HepG2 (cell line): Measurements from ENCODE around the gene TMEM135. TPM values are rescaled to one million over a fixed set of nuclear protein-coding genes. Genes with fewer than 3 reads are reported as not detected.
A peak's percentile ranks its signal among the peaks of the same experiment; 100 is the strongest.

Experiments
- CENPX ChIP-seq: sonication (generic); formaldehyde crosslinking; IDR thresholded peaks from 2 replicates; pipeline ENCODE4 v1.9.0; 2021; ENCODE audit warnings: mild to moderate bottlenecking, missing genetic modification reagents, moderate library complexity
- CHD4 ChIP-seq: fragments of 200-600 bp; sonication (generic); IDR thresholded peaks from 2 replicates; pipeline ENCODE4 v1.7.0; 2017; ENCODE audit warnings: mild to moderate bottlenecking, low read length, borderline replicate concordance
- CREB1 ChIP-seq, 2 experiments: fragments of 450-650 bp in 1 of 2; IDR thresholded peaks; 2 replicates each; pipeline ENCODE4 v1.6.1; 2016 to 2017; ENCODE audit warnings: control low read depth in 1 of 2, mild to moderate bottlenecking in 1 of 2, missing compliant biosample characterization in 1 of 2, missing genetic modification characterization in 1 of 2
- HDAC6 ChIP-seq: fragments of 200-600 bp; sonication (generic); IDR thresholded peaks from 2 replicates; pipeline ENCODE4 v1.7.0; 2017; ENCODE audit warnings: mild to moderate bottlenecking, antibody characterized with exemption, low read length, low read depth
- HES4 ChIP-seq: sonication (generic); formaldehyde crosslinking; IDR thresholded peaks from 2 replicates; pipeline ENCODE4 v1.9.0; 2021; ENCODE audit warnings: mild to moderate bottlenecking, missing genetic modification reagents, borderline replicate concordance
- HOXA7 ChIP-seq: sonication (generic); formaldehyde crosslinking; IDR thresholded peaks from 2 replicates; pipeline ENCODE4 v1.8.1; 2022; ENCODE audit warnings: mild to moderate bottlenecking, missing genetic modification reagents, moderate library complexity
- NFYC ChIP-seq: IDR thresholded peaks from 2 replicates; pipeline ENCODE4 v1.6.1; 2016; ENCODE audit warnings: missing genetic modification reagents, missing compliant biosample characterization
- RARA ChIP-seq: IDR thresholded peaks from 2 replicates; pipeline ENCODE4 v1.6.1; 2016; ENCODE audit warnings: missing genetic modification reagents, missing compliant biosample characterization
- SAP130 ChIP-seq: IDR thresholded peaks from 2 replicates; pipeline ENCODE4 v1.6.1; 2016; ENCODE audit warnings: low read depth
- SIX1 ChIP-seq: sonication (generic); formaldehyde crosslinking; IDR thresholded peaks from 2 replicates; pipeline ENCODE4 v1.4.0; 2020; ENCODE audit warnings: missing genetic modification reagents, borderline replicate concordance
- SRSF4 ChIP-seq: fragments of 200-400 bp; formaldehyde crosslinking; IDR thresholded peaks from one replicate; pipeline ENCODE4 v1.6.1; 2018; ENCODE audit warnings: mild to moderate bottlenecking, low read depth, low read length, moderate library complexity; ENCODE audit not compliant: poor library complexity, severe bottlenecking
- ZFP90 ChIP-seq: sonication (generic); formaldehyde crosslinking; IDR thresholded peaks from 2 replicates; pipeline ENCODE4 v1.8.0; 2022; ENCODE audit warnings: missing genetic modification reagents, mild to moderate bottlenecking, inconsistent platforms, borderline replicate concordance
- ZNF207 ChIP-seq: fragments of 450-650 bp; IDR thresholded peaks from 2 replicates; pipeline ENCODE4 v1.6.1; 2016; ENCODE audit warnings: antibody characterized with exemption, borderline replicate concordance
- ZNF24 ChIP-seq: fragments of 450-650 bp; IDR thresholded peaks from 2 replicates; pipeline ENCODE4 v1.6.1; 2017; ENCODE audit warnings: antibody characterized with exemption, mild to moderate bottlenecking
- ZNF598 ChIP-seq: sonication (generic); formaldehyde crosslinking; IDR thresholded peaks from 2 replicates; pipeline ENCODE4 v1.5.1; 2020; ENCODE audit warnings: mild to moderate bottlenecking, missing genetic modification reagents, borderline replicate concordance
- ZNF775 ChIP-seq: sonication (generic); formaldehyde crosslinking; IDR thresholded peaks from 2 replicates; pipeline ENCODE4 v1.4.0; 2020; ENCODE audit warnings: missing genetic modification reagents, mild to moderate bottlenecking, moderate library complexity, borderline replicate concordance
- ZNF790 ChIP-seq: sonication (generic); formaldehyde crosslinking; IDR thresholded peaks from 2 replicates; pipeline ENCODE4 v1.8.0; 2022; ENCODE audit warnings: missing genetic modification reagents, mild to moderate bottlenecking, borderline replicate concordance
- polyA plus RNA-seq, 8 experiments: library from polyadenylated mRNA; depleted of rRNA in 3 of 8; stranded (reverse) in 7 of 8; unstranded in 1 of 8; fragments of >200 nt; fragmentation: Illumina TruSeq in 4 of 8; extraction: Trizol in 4 of 8; gene quantifications; 2 replicates each; pipeline versions ENCODE4 v1.2.1 to v1.2.3, GENCODE V29; 2011 to 2016; ENCODE audit warnings: low read depth in 4 of 8, missing spikeins in 1 of 8, mixed read lengths in 1 of 8; ENCODE audit not compliant: insufficient read depth in 1 of 8
- total RNA-seq, 5 experiments: library from RNA; depleted of rRNA; stranded (reverse); fragments of >200 nt; fragmentation: Illumina TruSeq; extraction: Trizol; gene quantifications; 2 replicates each; pipeline ENCODE4 v1.2.3, GENCODE V29; 2016; ENCODE audit warnings: low read depth in 1 of 5
- TF ChIP-seq, protein P1 (sequence below): sonication (generic); formaldehyde crosslinking; conservative IDR thresholded peaks from 2 replicates; pipeline ENCODE4 v1.4.0; 2020; ENCODE audit warnings: mild to moderate bottlenecking, missing genetic modification reagents, moderate library complexity
- TF ChIP-seq, protein P2 (sequence below): IDR thresholded peaks from 2 replicates; pipeline ENCODE4 v1.6.1; 2012; ENCODE audit warnings: low read depth, low read length, improper control_type of control experiment
- TF ChIP-seq, protein P3 (sequence below): sonication (generic); formaldehyde crosslinking; IDR thresholded peaks from 2 replicates; pipeline ENCODE4 v1.8.0; 2022; ENCODE audit warnings: missing genetic modification reagents, mild to moderate bottlenecking, inconsistent platforms, borderline replicate concordance
- TF ChIP-seq, protein P4 (sequence below): sonication (generic); formaldehyde crosslinking; IDR thresholded peaks from 2 replicates; pipeline ENCODE4 v1.5.0; 2020; ENCODE audit warnings: missing genetic modification reagents

TMEM135 gene
- total and polyA plus RNA-seq, 2 of the 13 experiments (the other 11 are each of a cell fraction or from before 2014, with no cell fraction given): 36.6 to 88.9 TPM

DNA sequence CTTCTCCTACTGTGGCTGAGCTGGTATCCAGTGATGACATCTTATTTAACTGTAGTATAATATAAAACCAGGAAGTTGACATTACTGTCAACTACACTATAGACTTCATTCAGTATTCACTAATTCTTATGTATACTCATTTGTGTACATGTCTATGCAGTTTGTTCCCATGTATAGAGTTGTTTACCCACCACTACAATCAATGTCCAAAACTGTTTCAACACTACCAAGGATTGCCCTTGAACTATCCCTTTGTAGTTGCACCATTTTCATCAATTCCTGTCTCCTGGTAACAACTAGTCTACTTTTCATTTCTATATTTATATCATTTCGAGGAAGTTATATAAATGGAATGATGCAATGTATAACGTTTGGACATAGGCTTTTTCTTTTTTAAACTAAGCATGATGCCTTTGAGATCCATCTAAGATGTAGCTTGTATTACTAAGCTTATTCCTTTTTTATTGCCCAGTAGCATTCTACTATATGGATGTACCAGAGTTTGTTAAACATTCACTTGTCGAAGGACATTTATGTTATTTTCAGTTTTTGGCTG lies 39.2 kb downstream of the TMEM135 start (continued):
- peak; percentile 52; the same call in 1 of the 2 replicates for TF ChIP-seq SIX1 (CRISPR knock-in tag)
- no peak for TF ChIP-seq HOXA7 (CRISPR knock-in tag)
- TF ChIP-seq SRSF4: no peak
- TF ChIP-seq ZNF207: no peak
- TF ChIP-seq ZNF790 (CRISPR knock-in tag): no peak
- TF ChIP-seq, protein P1, sequence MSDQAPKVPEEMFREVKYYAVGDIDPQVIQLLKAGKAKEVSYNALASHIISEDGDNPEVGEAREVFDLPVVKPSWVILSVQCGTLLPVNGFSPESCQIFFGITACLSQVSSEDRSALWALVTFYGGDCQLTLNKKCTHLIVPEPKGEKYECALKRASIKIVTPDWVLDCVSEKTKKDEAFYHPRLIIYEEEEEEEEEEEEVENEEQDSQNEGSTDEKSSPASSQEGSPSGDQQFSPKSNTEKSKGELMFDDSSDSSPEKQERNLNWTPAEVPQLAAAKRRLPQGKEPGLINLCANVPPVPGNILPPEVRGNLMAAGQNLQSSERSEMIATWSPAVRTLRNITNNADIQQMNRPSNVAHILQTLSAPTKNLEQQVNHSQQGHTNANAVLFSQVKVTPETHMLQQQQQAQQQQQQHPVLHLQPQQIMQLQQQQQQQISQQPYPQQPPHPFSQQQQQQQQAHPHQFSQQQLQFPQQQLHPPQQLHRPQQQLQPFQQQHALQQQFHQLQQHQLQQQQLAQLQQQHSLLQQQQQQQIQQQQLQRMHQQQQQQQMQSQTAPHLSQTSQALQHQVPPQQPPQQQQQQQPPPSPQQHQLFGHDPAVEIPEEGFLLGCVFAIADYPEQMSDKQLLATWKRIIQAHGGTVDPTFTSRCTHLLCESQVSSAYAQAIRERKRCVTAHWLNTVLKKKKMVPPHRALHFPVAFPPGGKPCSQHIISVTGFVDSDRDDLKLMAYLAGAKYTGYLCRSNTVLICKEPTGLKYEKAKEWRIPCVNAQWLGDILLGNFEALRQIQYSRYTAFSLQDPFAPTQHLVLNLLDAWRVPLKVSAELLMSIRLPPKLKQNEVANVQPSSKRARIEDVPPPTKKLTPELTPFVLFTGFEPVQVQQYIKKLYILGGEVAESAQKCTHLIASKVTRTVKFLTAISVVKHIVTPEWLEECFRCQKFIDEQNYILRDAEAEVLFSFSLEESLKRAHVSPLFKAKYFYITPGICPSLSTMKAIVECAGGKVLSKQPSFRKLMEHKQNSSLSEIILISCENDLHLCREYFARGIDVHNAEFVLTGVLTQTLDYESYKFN (CRISPR knock-in tag): peak; percentile 90
- no peak for TF ChIP-seq NFYC (CRISPR knock-in tag)
- TF ChIP-seq ZNF598 (CRISPR knock-in tag): no peak
- peak; percentile 74 for TF ChIP-seq SAP130 (CRISPR knock-in tag)
- TF ChIP-seq, protein P2, sequence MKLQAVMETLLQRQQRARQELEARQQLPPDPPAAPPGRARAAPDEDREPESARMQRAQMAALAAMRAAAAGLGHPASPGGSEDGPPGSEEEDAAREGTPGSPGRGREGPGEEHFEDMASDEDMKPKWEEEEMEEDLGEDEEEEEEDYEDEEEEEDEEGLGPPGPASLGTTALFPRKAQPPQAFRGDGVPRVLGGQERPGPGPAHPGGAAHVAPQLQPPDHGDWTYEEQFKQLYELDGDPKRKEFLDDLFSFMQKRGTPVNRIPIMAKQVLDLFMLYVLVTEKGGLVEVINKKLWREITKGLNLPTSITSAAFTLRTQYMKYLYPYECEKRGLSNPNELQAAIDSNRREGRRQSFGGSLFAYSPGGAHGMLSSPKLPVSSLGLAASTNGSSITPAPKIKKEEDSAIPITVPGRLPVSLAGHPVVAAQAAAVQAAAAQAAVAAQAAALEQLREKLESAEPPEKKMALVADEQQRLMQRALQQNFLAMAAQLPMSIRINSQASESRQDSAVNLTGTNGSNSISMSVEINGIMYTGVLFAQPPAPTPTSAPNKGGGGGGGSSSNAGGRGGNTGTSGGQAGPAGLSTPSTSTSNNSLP: peak; percentile 98
- TF ChIP-seq CREB1 (IDR thresholded peaks at IDR 0.05): 0 out of 2 replicates have a peak, but pooled peaks have one; percentile 39
- peak; percentile 61; the same call in 1 of the 2 replicates for TF ChIP-seq CREB1 (CRISPR knock-in tag; IDR thresholded peaks at IDR 0.05)
- TF ChIP-seq, protein P3, sequence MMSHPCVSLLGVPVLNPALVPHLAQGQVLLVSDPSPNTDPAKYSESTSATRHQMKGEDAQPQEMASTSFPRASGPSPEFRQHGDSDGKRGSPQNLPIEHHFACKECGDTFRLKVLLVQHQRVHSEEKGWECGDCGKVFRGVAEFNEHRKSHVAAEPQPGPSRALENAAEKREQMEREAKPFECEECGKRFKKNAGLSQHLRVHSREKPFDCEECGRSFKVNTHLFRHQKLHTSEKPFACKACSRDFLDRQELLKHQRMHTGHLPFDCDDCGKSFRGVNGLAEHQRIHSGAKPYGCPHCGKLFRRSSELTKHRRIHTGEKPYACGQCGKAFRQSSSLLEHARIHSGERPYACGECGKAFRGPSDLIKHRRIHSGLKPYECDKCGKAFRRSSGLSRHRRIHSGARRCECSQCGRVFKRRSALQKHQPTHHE (CRISPR knock-in tag): no peak
- TF ChIP-seq, protein P4, sequence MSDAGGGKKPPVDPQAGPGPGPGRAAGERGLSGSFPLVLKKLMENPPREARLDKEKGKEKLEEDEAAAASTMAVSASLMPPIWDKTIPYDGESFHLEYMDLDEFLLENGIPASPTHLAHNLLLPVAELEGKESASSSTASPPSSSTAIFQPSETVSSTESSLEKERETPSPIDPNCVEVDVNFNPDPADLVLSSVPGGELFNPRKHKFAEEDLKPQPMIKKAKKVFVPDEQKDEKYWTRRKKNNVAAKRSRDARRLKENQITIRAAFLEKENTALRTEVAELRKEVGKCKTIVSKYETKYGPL: no peak
- TF ChIP-seq RARA (CRISPR knock-in tag): peak; percentile 94
- 0 out of 2 replicates have a peak, but pooled peaks have one; percentile 49 for TF ChIP-seq ZNF24
- no peak for TF ChIP-seq CENPX (CRISPR knock-in tag)
- no peak for TF ChIP-seq ZFP90 (CRISPR knock-in tag)
- no peak for TF ChIP-seq HES4 (CRISPR knock-in tag)
- TF ChIP-seq CHD4: peak; percentile 83; the same call in 1 of the 2 replicates
- TF ChIP-seq ZNF775 (CRISPR knock-in tag): no peak
- TF ChIP-seq HDAC6: no peak
